ENCODE measurements around the gene DNAJC5G. TPM values are rescaled to one million over a fixed set of nuclear protein-coding genes. Genes with fewer than 3 reads are reported as not detected.

Gene DNAJC5G
- total RNA-seq, 1 experiment from 2014 or later = 2.4 TPM

DNA sequence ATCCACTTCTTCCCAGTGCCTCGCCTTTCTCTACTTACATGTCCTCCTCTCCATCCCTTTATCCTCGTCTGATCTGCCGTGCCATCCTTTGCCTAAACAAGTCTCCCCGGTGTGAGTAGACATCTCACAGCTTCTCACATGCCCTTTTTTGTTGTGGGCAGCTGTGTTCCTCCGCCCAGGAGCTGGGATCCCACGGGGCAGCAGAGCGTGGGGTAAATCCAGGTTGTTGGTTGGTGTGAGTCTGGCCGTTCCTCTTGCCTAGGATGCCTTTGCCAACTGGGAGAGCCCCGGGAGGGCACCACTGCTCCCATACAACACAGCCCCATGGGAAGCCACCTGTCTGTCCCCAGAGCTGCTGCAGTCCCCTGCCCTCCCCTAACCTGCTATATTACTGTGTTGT lies 34.8 kb upstream of the DNAJC5G start:
- ChIA-PET POLR2A (ENCODE audit: low non-redundant PET) (no interaction called here), CTCF (no interaction called here)
- no peak for DNase-seq (ENCODE audit: low spot score)
- TF ChIP-seq, protein P1, sequence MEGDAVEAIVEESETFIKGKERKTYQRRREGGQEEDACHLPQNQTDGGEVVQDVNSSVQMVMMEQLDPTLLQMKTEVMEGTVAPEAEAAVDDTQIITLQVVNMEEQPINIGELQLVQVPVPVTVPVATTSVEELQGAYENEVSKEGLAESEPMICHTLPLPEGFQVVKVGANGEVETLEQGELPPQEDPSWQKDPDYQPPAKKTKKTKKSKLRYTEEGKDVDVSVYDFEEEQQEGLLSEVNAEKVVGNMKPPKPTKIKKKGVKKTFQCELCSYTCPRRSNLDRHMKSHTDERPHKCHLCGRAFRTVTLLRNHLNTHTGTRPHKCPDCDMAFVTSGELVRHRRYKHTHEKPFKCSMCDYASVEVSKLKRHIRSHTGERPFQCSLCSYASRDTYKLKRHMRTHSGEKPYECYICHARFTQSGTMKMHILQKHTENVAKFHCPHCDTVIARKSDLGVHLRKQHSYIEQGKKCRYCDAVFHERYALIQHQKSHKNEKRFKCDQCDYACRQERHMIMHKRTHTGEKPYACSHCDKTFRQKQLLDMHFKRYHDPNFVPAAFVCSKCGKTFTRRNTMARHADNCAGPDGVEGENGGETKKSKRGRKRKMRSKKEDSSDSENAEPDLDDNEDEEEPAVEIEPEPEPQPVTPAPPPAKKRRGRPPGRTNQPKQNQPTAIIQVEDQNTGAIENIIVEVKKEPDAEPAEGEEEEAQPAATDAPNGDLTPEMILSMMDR (conservative IDR thresholded peaks at IDR 0.05; ENCODE audit: low read depth, low read length) = no peak
- no peak for TF ChIP-seq EZH2 (IDR thresholded peaks at IDR 0.05; ENCODE audit: borderline replicate concordance, low read depth, low read length, poor library complexity, severe bottlenecking)
- Histone ChIP-seq H3K4me1 (ENCODE audit: insufficient read depth, low read length, poor library complexity, severe bottlenecking) (no peaks in the 10 kb centered on the region), H3K27me3 (replicated peaks; ENCODE audit: insufficient read depth, low read depth, low read length, poor library complexity) (no peaks in the 10 kb centered on the region), H3K4me3 (ENCODE audit: low read depth, low read length, poor library complexity, severe bottlenecking) (no peak overlapping the region), H3K9me3 (ENCODE audit: low read depth, low read length, poor library complexity, severe bottlenecking) (no peaks in the 10 kb centered on the region), H3K36me3 (ENCODE audit: insufficient read depth, low read length, poor library complexity, severe bottlenecking) (peaks cover 93% of the 10 kb centered on the region), H3K27ac (ENCODE audit: low read depth, low read length, poor library complexity, severe bottlenecking) (no peak overlapping the region)
- intact Hi-C loops (cut with micrococcal nuclease; ENCODE audit: unreplicated experiment) = no loop called here
- no TSS peak for BruUV-seq (replicated peaks)

DNA sequence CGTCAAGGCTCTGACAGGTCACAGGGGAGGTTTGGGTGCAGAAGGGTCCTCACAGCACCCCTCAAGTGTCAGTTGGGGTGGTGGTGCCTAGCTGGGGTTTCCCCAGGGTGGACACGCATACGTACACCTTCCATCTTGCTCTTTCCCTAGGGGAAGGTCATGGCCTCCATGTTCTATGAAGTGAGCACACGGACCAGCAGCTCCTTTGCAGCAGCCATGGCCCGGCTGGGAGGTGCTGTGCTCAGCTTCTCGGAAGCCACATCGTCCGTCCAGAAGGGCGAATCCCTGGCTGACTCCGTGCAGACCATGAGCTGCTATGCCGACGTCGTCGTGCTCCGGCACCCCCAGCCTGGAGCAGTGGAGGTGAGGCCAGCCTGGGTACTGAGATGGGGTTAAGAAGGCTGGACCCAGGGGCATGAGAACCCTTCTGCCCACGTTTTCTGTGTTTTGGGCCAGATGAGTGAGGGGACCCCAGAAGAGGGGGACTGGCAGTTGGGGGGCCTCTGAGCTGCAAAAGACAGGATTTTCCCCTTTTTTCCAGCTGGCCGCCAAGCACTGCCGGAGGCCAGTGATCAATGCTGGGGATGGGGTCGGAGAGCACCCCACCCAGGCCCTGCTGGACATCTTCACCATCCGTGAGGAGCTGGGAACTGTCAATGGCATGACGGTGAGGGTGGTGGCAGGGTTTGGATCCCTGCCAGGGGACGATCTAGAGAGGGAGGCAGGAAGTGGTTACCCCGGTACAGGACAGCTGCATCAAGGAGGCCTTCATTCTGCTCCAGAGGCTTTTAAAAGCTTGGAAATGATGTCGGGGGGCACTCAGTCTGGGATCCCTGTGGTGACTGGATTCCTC lies 33.2 kb upstream of the DNAJC5G start:
- no peak overlapping the region for H3K4me3 ChIP-seq (ENCODE audit: low read depth, low read length, poor library complexity, severe bottlenecking)
- intact Hi-C loops (cut with micrococcal nuclease; ENCODE audit: unreplicated experiment) = no loop called here

DNA sequence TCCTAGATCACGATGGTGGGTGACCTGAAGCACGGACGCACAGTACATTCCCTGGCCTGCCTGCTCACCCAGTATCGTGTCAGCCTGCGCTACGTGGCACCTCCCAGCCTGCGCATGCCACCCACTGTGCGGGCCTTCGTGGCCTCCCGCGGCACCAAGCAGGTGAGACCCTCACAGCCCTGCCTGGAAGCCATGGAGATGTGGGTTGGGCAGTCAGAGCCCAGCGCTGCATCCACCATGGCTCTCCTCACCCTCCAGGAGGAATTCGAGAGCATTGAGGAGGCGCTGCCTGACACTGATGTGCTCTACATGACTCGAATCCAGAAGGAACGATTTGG lies 32.6 kb upstream of the DNAJC5G start:
- Histone ChIP-seq H3K27me3 (replicated peaks; ENCODE audit: insufficient read depth, low read depth, low read length, poor library complexity) (no peaks in the 10 kb centered on the region), H3K9me3 (ENCODE audit: low read depth, low read length, poor library complexity, severe bottlenecking) (no peaks in the 10 kb centered on the region), H3K4me3 (ENCODE audit: low read depth, low read length, poor library complexity, severe bottlenecking) (no peak overlapping the region), H3K4me1 (ENCODE audit: insufficient read depth, low read length, poor library complexity, severe bottlenecking) (no peaks in the 10 kb centered on the region), H3K27ac (ENCODE audit: low read depth, low read length, poor library complexity, severe bottlenecking) (no peak overlapping the region), H3K36me3 (ENCODE audit: insufficient read depth, low read length, poor library complexity, severe bottlenecking) (peaks cover 71% of the 10 kb centered on the region)
- ChIA-PET POLR2A (ENCODE audit: low non-redundant PET) (no interaction called here), CTCF (no interaction called here)
- intact Hi-C loops (cut with micrococcal nuclease; ENCODE audit: unreplicated experiment) = no loop called here
- no peak for DNase-seq (ENCODE audit: low spot score)
- no TSS peak for BruUV-seq (replicated peaks)
- TF ChIP-seq EZH2 (IDR thresholded peaks at IDR 0.05; ENCODE audit: borderline replicate concordance, low read depth, low read length, poor library complexity, severe bottlenecking) = no peak
- TF ChIP-seq, protein P1 (conservative IDR thresholded peaks at IDR 0.05; ENCODE audit: low read depth, low read length) = no peak

More for the DNA sequence above, 33.2 kb upstream of the DNAJC5G start:
- H3K9me3 ChIP-seq (ENCODE audit: low read depth, low read length, poor library complexity, severe bottlenecking) = no peaks in the 10 kb centered on the region
- POLR2A ChIA-PET (ENCODE audit: low non-redundant PET) = no interaction called here
- DNase-seq (ENCODE audit: low spot score) = no peak
- H3K36me3 ChIP-seq (ENCODE audit: insufficient read depth, low read length, poor library complexity, severe bottlenecking) = peaks cover 77% of the 10 kb centered on the region
- H3K27me3 ChIP-seq (replicated peaks; ENCODE audit: insufficient read depth, low read depth, low read length, poor library complexity) = no peaks in the 10 kb centered on the region
- CTCF ChIA-PET = no interaction called here
- H3K4me1 ChIP-seq (ENCODE audit: insufficient read depth, low read length, poor library complexity, severe bottlenecking) = no peaks in the 10 kb centered on the region
- TF ChIP-seq EZH2 (IDR thresholded peaks at IDR 0.05; ENCODE audit: borderline replicate concordance, low read depth, low read length, poor library complexity, severe bottlenecking) = no peak
- TF ChIP-seq, protein P1 (conservative IDR thresholded peaks at IDR 0.05; ENCODE audit: low read depth, low read length) = no peak
- BruUV-seq (replicated peaks) = no TSS peak
- H3K27ac ChIP-seq (ENCODE audit: low read depth, low read length, poor library complexity, severe bottlenecking) = no peak overlapping the region

Data from A673 (cell line).